T-helper 2 cell treated with Interferon-gamma antibody and Interleukin-4, amounts not matched to agents 5 μg/mL and 100 μg/mL, for 36 hours (primary cell): ENCODE measurements around the gene CCDC192.

ENCODE experiments used
- DNase-seq: peaks from one replicate; pipeline ENCODE4 v3.0.0; 2021; ENCODE audit warnings: low spot score
- H3K27ac Mint-ChIP-seq: one replicate; pipeline ENCODE4 v1.8.0; 2021; ENCODE audit warnings: mild to moderate bottlenecking, mixed read lengths
- H3K27me3 Mint-ChIP-seq: one replicate; pipeline ENCODE4 v1.8.0; 2021; ENCODE audit warnings: low read depth, mixed read lengths
- H3K36me3 Mint-ChIP-seq: one replicate; pipeline ENCODE4 v1.8.0; 2021; ENCODE audit warnings: low read depth, mixed read lengths
- H3K4me1 Mint-ChIP-seq: one replicate; pipeline ENCODE4 v1.8.0; 2021; ENCODE audit warnings: low read depth, mixed read lengths
- H3K4me3 Mint-ChIP-seq: one replicate; pipeline ENCODE4 v1.8.0; 2022; ENCODE audit warnings: mild to moderate bottlenecking, moderate library complexity, mixed read lengths
- H3K9me3 Mint-ChIP-seq: one replicate; pipeline ENCODE4 v1.8.0; 2021; ENCODE audit warnings: mixed read lengths

Gene CCDC192

DNA sequence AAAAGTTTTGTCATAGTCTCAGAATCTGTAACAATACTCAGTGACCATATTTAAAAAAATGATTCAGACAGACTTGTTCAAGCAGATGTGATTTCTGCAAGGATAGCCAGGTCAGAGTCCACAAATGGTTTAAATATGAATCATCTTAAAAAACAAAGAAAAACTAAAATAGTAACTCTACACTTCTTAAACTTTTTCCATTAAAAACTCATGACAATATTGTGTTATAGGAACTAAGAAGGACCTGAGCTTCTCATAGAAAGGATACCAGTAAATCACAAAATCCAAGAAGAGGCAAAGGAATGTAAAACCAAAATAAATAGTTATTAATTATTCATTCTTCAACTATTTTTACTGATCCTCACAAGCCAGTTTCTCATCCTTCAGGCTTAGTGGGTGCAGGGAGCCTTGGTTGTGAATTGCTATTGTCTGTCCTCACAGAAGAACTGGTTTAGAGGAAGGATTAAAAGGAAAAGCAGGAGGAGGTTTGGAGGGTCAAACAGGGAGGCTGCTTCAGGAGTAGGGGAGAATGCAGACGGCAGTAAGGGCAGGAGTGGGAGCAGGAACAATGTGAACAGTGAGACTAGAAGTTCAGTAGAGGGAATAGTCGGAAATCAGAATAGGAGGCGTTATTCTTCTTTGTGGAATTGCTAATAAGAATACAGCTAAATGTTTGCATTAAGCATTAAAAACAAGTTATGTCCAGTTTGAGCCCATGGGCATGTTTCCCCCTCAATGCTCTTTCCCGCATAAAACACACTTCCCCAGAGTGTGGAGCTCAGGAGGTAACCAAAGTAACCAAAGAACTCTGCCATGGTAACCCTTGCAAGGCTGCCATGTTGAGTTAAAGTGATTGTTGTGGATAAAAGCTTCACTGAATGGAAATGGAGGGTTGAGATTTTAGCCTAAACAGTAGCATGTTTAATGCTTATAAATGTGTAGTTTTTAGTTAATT lies 110.7 kb downstream of the CCDC192 start:
- no peak for DNase-seq
- H3K36me3 Mint-ChIP-seq: no peaks in the 10 kb centered on the region
- no peaks in the 10 kb centered on the region for H3K9me3 Mint-ChIP-seq
- H3K4me3 Mint-ChIP-seq: no peak overlapping the region
- no peak overlapping the region for H3K27ac Mint-ChIP-seq
- no peaks in the 10 kb centered on the region for H3K4me1 Mint-ChIP-seq
- H3K27me3 Mint-ChIP-seq: peaks cover 17% of the 10 kb centered on the region

DNA sequence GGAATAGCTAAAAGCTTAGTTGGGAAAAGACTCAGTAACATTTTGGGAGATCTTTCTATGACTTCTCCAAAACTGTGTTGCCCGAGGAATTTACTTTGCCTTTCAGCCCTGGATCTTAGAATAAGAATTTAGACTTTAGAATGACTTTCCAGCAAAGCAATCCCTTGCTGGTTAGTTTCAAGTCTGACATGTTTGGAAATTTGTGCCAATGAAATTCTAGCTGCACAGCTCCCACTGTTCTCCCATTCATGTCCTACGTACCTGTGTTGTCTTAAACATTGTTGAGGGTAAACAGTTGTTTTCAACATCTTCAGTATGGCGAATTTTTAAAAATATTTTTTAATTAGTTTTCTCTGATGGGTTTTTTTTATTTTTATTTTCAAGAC lies 111.4 kb downstream of the CCDC192 start:
- H3K27me3 Mint-ChIP-seq: peaks cover 17% of the 10 kb centered on the region
- H3K4me3 Mint-ChIP-seq: no peak overlapping the region
- no peaks in the 10 kb centered on the region for H3K36me3 Mint-ChIP-seq
- H3K27ac Mint-ChIP-seq: no peak overlapping the region
- no peaks in the 10 kb centered on the region for H3K9me3 Mint-ChIP-seq
- no peak for DNase-seq
- H3K4me1 Mint-ChIP-seq: no peaks in the 10 kb centered on the region

DNA sequence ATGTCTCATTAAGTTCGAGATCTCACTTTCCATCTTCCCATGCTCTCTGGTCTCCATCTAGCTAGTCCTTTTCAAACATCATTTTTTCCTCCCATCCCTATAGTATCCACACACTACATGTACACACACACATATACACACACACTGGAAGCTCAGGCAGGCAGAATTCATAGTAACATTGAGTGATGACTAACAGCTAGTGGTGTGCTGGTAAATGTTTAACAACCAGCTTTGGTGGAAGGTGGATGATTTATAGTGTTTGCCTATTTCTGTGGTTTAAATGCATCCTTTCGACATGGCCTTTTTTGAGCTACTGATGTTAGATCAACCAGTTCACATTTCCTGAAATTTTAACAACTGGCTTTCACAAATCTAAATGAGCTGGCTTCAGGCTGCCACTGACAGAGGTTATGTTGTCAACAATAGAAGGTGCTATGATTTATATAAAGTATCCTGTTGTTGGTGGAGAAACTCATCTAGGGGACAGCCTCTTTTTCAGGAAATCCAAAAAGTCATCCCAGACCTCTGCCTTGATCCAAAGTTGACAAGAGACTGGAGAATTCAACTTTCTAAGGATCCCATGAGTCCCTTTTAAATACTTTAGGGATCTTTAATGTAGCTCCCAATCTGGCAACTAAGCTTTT lies 117.8 kb downstream of the CCDC192 start:
- Mint-ChIP-seq H3K4me3 (no peak overlapping the region), H3K9me3 (no peaks in the 10 kb centered on the region), H3K36me3 (no peaks in the 10 kb centered on the region), H3K4me1 (peaks cover 1% of the 10 kb centered on the region), H3K27ac (no peak overlapping the region), H3K27me3 (no peaks in the 10 kb centered on the region)
- no peak for DNase-seq

DNA sequence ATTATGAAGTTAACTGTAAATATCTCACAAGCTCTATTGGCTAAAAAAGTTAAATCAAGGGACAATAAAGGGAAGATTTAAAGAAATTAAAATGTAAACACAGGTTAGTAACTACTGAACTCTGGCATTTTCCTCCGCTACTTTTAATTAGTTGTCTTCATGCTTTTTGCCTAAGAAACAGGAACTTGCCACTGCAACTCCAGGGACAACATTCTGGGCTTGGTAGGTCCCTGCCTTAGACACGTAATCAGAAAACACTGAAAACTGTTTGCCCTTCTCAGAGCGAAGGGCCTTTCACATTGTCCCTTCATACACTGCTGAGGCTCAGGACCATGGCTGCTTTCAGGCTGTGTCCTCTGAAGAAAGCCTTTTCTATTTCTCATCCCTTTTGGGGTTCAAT lies 118.7 kb downstream of the CCDC192 start:
- H3K4me3 Mint-ChIP-seq: no peak overlapping the region
- DNase-seq: no peak
- H3K27me3 Mint-ChIP-seq: peaks cover 3% of the 10 kb centered on the region

DNA sequence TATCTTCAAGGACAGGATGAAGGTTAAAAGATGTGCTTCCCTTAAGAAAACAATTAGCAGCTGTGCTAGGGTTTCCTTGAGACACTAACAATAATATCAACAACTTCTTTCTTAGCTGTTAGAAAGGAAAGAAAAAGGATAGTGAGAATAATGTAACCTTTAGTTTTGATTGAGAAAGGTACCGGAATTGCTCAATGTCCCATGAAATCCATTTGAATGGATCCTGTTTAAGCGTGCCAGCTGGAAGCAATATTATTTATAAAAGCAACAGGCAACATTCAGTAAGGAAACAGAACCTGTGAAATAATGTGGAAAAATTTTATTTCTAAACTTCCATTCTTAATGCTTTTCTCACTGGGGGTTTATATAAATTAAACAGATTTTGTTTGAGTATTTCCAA lies 120.9 kb downstream of the CCDC192 start:
- Mint-ChIP-seq H3K4me1 (peaks cover 4% of the 10 kb centered on the region), H3K9me3 (no peaks in the 10 kb centered on the region), H3K27ac (no peak overlapping the region), H3K27me3 (peaks cover 15% of the 10 kb centered on the region), H3K36me3 (no peaks in the 10 kb centered on the region), H3K4me3 (no peak overlapping the region)
- no peak for DNase-seq

More for the DNA sequence above, 118.7 kb downstream of the CCDC192 start:
- H3K4me1 Mint-ChIP-seq: peaks cover 4% of the 10 kb centered on the region
- H3K36me3 Mint-ChIP-seq: no peaks in the 10 kb centered on the region
- no peaks in the 10 kb centered on the region for H3K9me3 Mint-ChIP-seq
- no peak overlapping the region for H3K27ac Mint-ChIP-seq

DNA sequence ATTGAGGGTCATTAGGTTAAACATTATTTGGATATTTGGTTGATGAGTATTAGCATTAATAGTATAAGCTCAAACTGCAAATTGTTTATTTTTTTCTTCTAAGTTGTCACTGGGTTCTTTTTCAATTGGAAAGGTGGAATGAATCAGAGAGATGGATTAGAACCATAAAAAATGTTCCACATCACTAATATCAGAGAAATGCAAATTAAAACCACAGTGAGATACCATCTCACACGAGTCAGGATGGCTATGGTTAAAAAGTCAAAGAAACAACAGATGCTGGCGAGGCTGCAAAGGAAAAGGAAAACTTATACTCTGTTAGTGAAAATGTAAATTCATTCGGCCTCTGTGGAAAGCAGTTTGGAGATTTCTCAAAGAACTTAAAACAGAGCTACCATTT lies 122.8 kb downstream of the CCDC192 start:
- no peak for DNase-seq
- no peaks in the 10 kb centered on the region for H3K9me3 Mint-ChIP-seq
- no peaks in the 10 kb centered on the region for H3K36me3 Mint-ChIP-seq
- peaks cover 4% of the 10 kb centered on the region for H3K4me1 Mint-ChIP-seq
- no peak overlapping the region for H3K27ac Mint-ChIP-seq
- peaks cover 21% of the 10 kb centered on the region for H3K27me3 Mint-ChIP-seq
- no peak overlapping the region for H3K4me3 Mint-ChIP-seq

DNA sequence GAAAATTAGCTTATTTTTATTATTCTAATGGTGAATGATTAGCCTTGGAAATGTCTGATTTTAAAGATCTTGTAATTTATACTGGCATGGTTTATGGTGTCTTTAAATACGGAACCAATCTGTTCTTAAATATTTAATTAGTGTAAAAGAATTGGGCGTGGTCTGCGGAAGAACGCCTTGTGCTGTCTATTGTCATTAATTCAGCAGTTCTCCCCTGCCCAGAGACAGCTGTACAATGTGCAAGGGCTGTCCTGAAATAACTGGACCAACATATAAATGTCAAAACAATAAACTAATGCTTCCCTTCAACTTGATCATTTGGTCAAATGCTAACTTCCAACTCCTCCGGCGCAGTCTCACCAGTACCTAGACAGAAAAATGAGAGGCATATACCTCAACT lies 124.3 kb downstream of the CCDC192 start:
- DNase-seq: no peak
- no peaks in the 10 kb centered on the region for H3K9me3 Mint-ChIP-seq
- no peaks in the 10 kb centered on the region for H3K36me3 Mint-ChIP-seq
- H3K27me3 Mint-ChIP-seq: peaks cover 27% of the 10 kb centered on the region
- peaks cover 4% of the 10 kb centered on the region for H3K4me1 Mint-ChIP-seq
- no peak overlapping the region for H3K4me3 Mint-ChIP-seq
- no peak overlapping the region for H3K27ac Mint-ChIP-seq

DNA sequence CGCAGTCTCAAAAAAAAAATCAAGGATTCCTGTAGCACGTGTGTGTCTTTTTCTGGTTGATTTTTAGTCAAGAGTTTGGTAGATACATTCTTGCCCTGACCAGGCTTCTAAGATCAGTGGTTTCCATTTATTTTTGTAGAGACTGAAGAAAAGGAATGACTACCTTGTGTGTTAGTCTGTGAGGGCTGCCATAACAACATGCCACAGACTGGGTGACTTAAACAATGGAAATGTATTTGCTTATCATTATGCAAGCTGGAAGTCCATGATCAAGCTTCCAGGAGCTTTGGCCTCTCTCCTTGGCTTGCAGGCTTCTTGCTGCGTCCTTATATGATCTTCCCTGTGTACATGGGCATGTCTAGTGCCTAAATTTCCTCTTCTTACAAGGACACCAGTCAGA lies 127.0 kb downstream of the CCDC192 start:
- DNase-seq: no peak
- Mint-ChIP-seq H3K4me3 (no peak overlapping the region), H3K27ac (no peak overlapping the region), H3K9me3 (no peaks in the 10 kb centered on the region), H3K36me3 (no peaks in the 10 kb centered on the region), H3K27me3 (peaks cover 34% of the 10 kb centered on the region), H3K4me1 (peaks cover 4% of the 10 kb centered on the region)

DNA sequence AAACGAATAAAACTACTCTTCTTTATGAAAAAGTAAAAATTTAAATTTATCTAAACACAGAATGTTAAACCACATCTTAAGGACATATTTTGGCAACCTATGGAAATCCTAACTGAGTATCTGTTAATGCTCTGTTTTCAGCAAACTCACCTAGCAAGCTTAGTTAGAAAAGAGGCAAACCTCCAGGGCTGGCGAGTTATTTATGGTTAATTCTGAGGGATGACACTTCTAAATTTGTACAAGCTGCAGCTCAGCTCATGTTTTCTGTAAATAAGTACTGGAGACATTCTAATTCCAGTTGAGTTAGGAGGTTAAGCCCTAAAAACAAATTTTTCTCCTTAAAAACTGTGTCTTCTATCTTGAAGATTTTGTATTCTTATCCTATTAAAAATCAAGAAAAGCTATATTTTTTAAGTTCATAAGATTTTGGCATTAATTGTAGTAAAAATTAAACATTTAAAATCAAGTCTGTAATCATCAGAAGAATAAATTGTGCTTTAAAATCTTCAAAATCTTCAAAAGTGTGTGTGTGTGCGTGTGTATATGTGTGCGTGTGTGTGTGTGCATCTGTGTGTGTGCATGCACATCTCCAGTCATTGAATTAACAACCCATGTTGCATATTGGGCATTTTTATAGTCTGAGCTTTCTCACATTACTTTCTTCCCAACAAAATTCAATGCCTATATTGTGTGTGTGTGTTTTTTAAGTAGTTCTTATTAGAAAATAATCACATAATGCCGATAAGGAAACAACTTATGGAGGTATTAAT lies 127.8 kb downstream of the CCDC192 start:
- DNase-seq: no peak
- no peak overlapping the region for H3K27ac Mint-ChIP-seq
- peaks cover 3% of the 10 kb centered on the region for H3K4me1 Mint-ChIP-seq
- no peaks in the 10 kb centered on the region for H3K36me3 Mint-ChIP-seq
- H3K27me3 Mint-ChIP-seq: peaks cover 38% of the 10 kb centered on the region
- no peaks in the 10 kb centered on the region for H3K9me3 Mint-ChIP-seq
- no peak overlapping the region for H3K4me3 Mint-ChIP-seq

DNA sequence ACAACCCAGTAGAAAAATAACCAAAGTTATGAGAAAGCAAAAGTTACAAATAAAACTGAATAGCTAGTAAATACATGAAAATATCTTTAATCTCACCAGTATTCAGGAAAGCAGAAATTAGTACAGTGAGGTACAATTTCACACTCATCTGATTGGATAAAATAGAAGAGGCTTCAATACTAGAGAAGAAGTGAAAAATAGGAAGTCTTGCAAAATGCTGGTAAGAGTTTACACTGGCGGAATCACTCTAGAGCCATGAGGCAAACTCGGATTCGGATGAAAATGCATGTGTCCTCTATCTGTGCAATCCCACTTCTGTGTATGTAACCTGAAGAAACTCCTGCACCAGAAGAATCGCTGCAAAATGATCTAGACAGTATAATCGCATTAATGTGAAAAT lies 128.9 kb downstream of the CCDC192 start:
- no peaks in the 10 kb centered on the region for H3K9me3 Mint-ChIP-seq
- DNase-seq: no peak
- H3K4me1 Mint-ChIP-seq: no peaks in the 10 kb centered on the region
- no peak overlapping the region for H3K4me3 Mint-ChIP-seq
- no peak overlapping the region for H3K27ac Mint-ChIP-seq
- peaks cover 35% of the 10 kb centered on the region for H3K27me3 Mint-ChIP-seq
- no peaks in the 10 kb centered on the region for H3K36me3 Mint-ChIP-seq

DNA sequence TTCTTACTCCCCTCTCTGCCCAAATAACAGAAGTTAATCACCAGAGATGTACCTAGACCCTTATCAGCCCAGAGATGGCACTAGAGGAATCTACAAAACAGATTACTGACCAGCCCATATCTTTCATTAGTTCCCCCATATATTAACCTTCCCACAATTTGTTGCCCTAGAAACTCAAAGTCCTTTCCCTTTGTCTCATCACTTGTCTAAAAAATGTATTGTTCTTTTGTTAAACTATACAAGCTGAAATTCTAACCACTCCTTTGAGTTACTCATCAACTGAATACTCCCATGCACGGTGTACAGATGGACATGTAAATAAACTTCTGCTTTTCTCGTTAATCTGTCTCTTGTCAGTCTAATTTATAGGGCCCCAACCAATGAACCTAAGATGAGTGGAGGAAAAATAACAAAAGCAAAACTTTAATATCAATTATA lies 130.9 kb downstream of the CCDC192 start:
- Mint-ChIP-seq H3K36me3 (no peaks in the 10 kb centered on the region), H3K27ac (no peak overlapping the region), H3K4me1 (no peaks in the 10 kb centered on the region), H3K4me3 (no peak overlapping the region), H3K27me3 (peaks cover 23% of the 10 kb centered on the region), H3K9me3 (no peaks in the 10 kb centered on the region)
- no peak for DNase-seq

DNA sequence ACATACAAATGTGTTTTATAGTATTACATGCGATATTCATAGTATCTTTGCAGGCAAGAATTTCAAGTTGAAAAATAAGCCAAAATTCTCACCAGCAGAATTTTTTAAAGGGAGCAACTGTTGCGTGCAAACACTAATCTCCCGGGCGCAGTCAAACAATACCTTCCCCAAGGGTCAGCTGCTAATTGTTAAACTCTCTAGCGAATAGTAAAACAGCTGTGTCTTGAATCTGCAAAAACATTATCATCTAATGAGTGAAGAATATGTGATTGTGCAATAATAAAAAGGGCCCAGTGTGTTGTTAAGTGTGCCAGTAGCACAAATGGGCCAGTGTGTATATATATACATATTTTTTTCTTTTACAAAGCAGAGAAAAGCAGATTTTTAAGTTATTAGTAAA lies 131.4 kb downstream of the CCDC192 start:
- Mint-ChIP-seq H3K4me1 (no peaks in the 10 kb centered on the region), H3K36me3 (no peaks in the 10 kb centered on the region), H3K27me3 (peaks cover 22% of the 10 kb centered on the region), H3K4me3 (no peak overlapping the region), H3K27ac (no peak overlapping the region), H3K9me3 (no peaks in the 10 kb centered on the region)
- no peak for DNase-seq

DNA sequence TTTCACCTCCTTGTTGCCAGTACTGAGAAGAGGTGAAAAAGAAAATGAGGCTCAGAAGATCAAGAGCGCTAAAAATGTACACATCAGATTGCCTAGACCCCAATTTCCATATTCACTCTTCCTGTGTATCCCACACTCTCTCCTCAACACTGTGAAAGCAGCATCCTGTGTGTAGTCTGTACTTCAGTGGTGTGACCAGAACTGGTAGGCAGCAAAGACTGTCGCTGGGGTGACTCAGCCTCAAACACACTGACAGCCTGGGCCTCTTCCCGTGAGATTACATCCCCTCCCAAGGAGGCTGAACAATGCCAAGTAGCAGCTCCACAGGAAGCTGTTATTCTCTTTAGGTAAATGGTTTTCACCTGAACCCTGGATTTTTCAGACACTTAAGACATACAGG lies 135.5 kb downstream of the CCDC192 start:
- Mint-ChIP-seq H3K27me3 (peaks cover 8% of the 10 kb centered on the region), H3K9me3 (no peaks in the 10 kb centered on the region), H3K4me1 (no peaks in the 10 kb centered on the region), H3K4me3 (no peak overlapping the region), H3K36me3 (no peaks in the 10 kb centered on the region), H3K27ac (no peak overlapping the region)
- no peak for DNase-seq

DNA sequence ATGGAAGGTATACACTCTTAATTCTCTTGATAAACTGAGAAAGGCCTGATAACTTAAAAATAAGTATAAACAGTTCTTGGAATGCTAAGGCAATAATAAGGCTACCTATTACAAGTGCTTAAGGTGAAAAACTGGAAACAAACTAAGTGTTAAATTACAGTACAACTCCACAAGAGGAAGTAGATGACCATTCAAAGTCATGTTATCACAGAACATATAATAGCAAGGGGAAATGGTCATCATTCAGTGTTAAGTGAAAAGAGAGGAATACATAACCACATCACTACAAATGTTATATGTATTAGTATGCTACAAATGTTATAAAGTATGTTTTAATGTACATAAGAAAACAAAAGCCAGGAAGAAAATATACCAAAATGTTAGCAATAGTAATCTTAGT lies 135.9 kb downstream of the CCDC192 start:
- DNase-seq: no peak
- no peak overlapping the region for H3K27ac Mint-ChIP-seq
- H3K36me3 Mint-ChIP-seq: no peaks in the 10 kb centered on the region
- H3K4me3 Mint-ChIP-seq: no peak overlapping the region
- H3K4me1 Mint-ChIP-seq: no peaks in the 10 kb centered on the region
- H3K27me3 Mint-ChIP-seq: peaks cover 5% of the 10 kb centered on the region
- no peaks in the 10 kb centered on the region for H3K9me3 Mint-ChIP-seq
